H1 (cell line): ENCODE data around the gene TP53. TPM values are rescaled to one million over a fixed set of nuclear protein-coding genes. Genes with fewer than 3 reads are reported as not detected.

ENCODE experiments used
- CTCF ChIA-PET: fragments of 300-600 bp; sonication (Branson Sonifier 250); formaldehyde crosslinking; loops from one replicate; lab custom pipeline; 2021; ENCODE audit not compliant: partially characterized antibody; lab: Charles Lee
- POLR2A ChIA-PET: fragments of 300-600 bp; sonication (Branson Sonifier 250); formaldehyde crosslinking; loops from one replicate; lab custom pipeline; 2021; ENCODE audit warnings: inconsistent platforms; ENCODE audit not compliant: partially characterized antibody; lab: Charles Lee
- DNase-seq, 2 experiments: peaks; one replicate each; pipeline versions ENCODE4 v3.0.0 to v3.0.0-alpha.2; 2010 to 2022; ENCODE audit warnings: low spot score in 2 of 2, low read depth in 1 of 2, mixed read lengths in 1 of 2
- FAIRE-seq: peaks from 2 replicates; lab custom pipeline; 2011; peaks lifted over from hg19 to GRCh38; lab: Jason Lieb, UNC
- H2AFZ ChIP-seq: 2 replicates; pipeline ENCODE4 v1.8.1; 2012; ENCODE audit warnings: low read length, inconsistent platforms
- H2AK5ac ChIP-seq: 2 replicates; pipeline ENCODE4 v1.6.1; 2013; ENCODE audit warnings: low read depth, low read length
- H2BK120ac ChIP-seq: replicated peaks from 2 replicates; pipeline ENCODE3; 2013; ENCODE audit warnings: low read depth, low read length, inconsistent platforms
- H2BK12ac ChIP-seq: 2 replicates; pipeline ENCODE4 v1.6.1; 2013; ENCODE audit warnings: low read depth, low read length
- H2BK15ac ChIP-seq: 2 replicates; pipeline ENCODE4 v1.6.1; 2013; ENCODE audit warnings: low read length
- H2BK20ac ChIP-seq: 2 replicates; pipeline ENCODE4 v1.6.1; 2013; ENCODE audit warnings: low read length
- H2BK5ac ChIP-seq: 2 replicates; pipeline ENCODE4 v1.6.1; 2013; ENCODE audit warnings: low read depth, low read length
- H3K14ac ChIP-seq: 2 replicates; pipeline ENCODE4 v1.6.1; 2013; ENCODE audit warnings: inconsistent platforms; ENCODE audit not compliant: insufficient read length
- H3K18ac ChIP-seq: 2 replicates; pipeline ENCODE4 v1.6.1; 2013; ENCODE audit warnings: low read length; ENCODE audit errors: extremely low read depth
- H3K23ac ChIP-seq: 2 replicates; pipeline ENCODE4 v1.6.1; 2013; ENCODE audit warnings: inconsistent platforms; ENCODE audit not compliant: insufficient read length
- H3K23me2 ChIP-seq: 2 replicates; pipeline ENCODE4 v1.6.1; 2013; ENCODE audit warnings: low read depth, low read length
- H3K27ac ChIP-seq: 2 replicates; pipeline ENCODE4 v1.6.1; 2011; ENCODE audit warnings: low read depth, low read length, inconsistent platforms
- H3K27me3 ChIP-seq, 4 experiments: replicated peaks in 1 of 4; 1 replicate in 1 of 4; 2 replicates in 3 of 4; pipeline versions ENCODE4 v1.6.1 to v1.8.1; 2011 to 2013; ENCODE audit warnings: low read length in 3 of 4, mild to moderate bottlenecking in 3 of 4, inconsistent platforms in 2 of 4, mixed read lengths in 2 of 4, moderate library complexity in 1 of 4; ENCODE audit not compliant: control insufficient read depth in 3 of 4, insufficient read depth in 3 of 4; ENCODE audit errors: extremely low read depth in 1 of 4
- H3K36me3 ChIP-seq, 4 experiments: 2 replicates each; pipeline versions ENCODE4 v1.6.1 to v1.8.1; 2011 to 2013; ENCODE audit warnings: mild to moderate bottlenecking in 4 of 4, low read length in 3 of 4, moderate library complexity in 2 of 4, control low read depth in 1 of 4, inconsistent platforms in 1 of 4; ENCODE audit not compliant: insufficient read depth in 4 of 4, control insufficient read depth in 2 of 4
- H3K4ac ChIP-seq: replicated peaks from 2 replicates; pipeline ENCODE3; 2013; ENCODE audit warnings: low read length, low read depth, mixed read lengths, inconsistent platforms; ENCODE audit not compliant: insufficient read length
- H3K4me1 ChIP-seq, 4 experiments: replicated peaks in 1 of 4; 1 replicate in 1 of 4; 2 replicates in 3 of 4; pipeline versions ENCODE4 v1.6.1 to v1.8.1; 2011 to 2013; ENCODE audit warnings: low read length in 3 of 4, inconsistent platforms in 2 of 4, mixed read lengths in 1 of 4; ENCODE audit not compliant: insufficient read depth in 4 of 4, control insufficient read depth in 3 of 4
- H3K4me2 ChIP-seq, 2 experiments: 2 replicates each; pipeline versions ENCODE4 v1.6.1 to v1.8.1; 2011 to 2013; ENCODE audit warnings: low read depth in 2 of 2, low read length in 2 of 2, control low read depth in 1 of 2, inconsistent platforms in 1 of 2, mild to moderate bottlenecking in 1 of 2; ENCODE audit not compliant: insufficient read depth in 1 of 2
- H3K4me3 ChIP-seq, 4 experiments: fragments of 200-600, 300-600 bp in 1 of 4; sonication (generic), shearing (Covaris generic), sonication (Bioruptor Twin) in 1 of 4; 2 replicates each; pipeline versions ENCODE4 v1.5.1 to v1.8.1; 2011 to 2016; ENCODE audit warnings: low read length in 4 of 4, low read depth in 3 of 4, control low read depth in 2 of 4, inconsistent platforms in 2 of 4, mild to moderate bottlenecking in 2 of 4, mixed read lengths in 1 of 4, moderate library complexity in 1 of 4; ENCODE audit not compliant: insufficient read depth in 2 of 4; ENCODE audit errors: extremely low read depth in 1 of 4
- H3K56ac ChIP-seq: replicated peaks from 2 replicates; pipeline ENCODE3; 2013; ENCODE audit warnings: low read depth, mild to moderate bottlenecking, mixed read lengths, low read length, inconsistent platforms; ENCODE audit not compliant: insufficient read length
- H3K79me1 ChIP-seq: 2 replicates; pipeline ENCODE4 v1.6.1; 2013; ENCODE audit warnings: low read depth, low read length, control low read depth
- H3K79me2 ChIP-seq, 2 experiments: 2 replicates each; pipeline versions ENCODE4 v1.6.1 to v1.8.1; 2012 to 2013; ENCODE audit warnings: low read length in 2 of 2, mild to moderate bottlenecking in 2 of 2, inconsistent platforms in 1 of 2; ENCODE audit not compliant: insufficient read depth in 2 of 2, control insufficient read depth in 1 of 2
- H3K9ac ChIP-seq, 4 experiments: replicated peaks in 1 of 4; 1 replicate in 1 of 4; 2 replicates in 3 of 4; pipeline versions ENCODE4 v1.6.1 to v1.8.1; 2011 to 2013; ENCODE audit warnings: low read depth in 3 of 4, low read length in 3 of 4, control low read depth in 2 of 4, mild to moderate bottlenecking in 2 of 4, moderate library complexity in 2 of 4, inconsistent platforms in 1 of 4; ENCODE audit errors: extremely low read depth in 1 of 4
- H3K9me3 ChIP-seq, 2 experiments: 2 replicates each; pipeline versions ENCODE4 v1.6.1 to v1.8.1; 2012 to 2013; ENCODE audit warnings: mild to moderate bottlenecking in 2 of 2, moderate library complexity in 2 of 2, control low read depth in 1 of 2, inconsistent platforms in 1 of 2, low read depth in 1 of 2, low read length in 1 of 2, mixed read lengths in 1 of 2; ENCODE audit not compliant: insufficient read depth in 2 of 2
- H4K20me1 ChIP-seq, 2 experiments: replicated peaks in 1 of 2; 2 replicates each; pipeline versions ENCODE3 to v1.8.1; 2011 to 2013; ENCODE audit warnings: inconsistent platforms in 2 of 2, low read length in 2 of 2, mild to moderate bottlenecking in 1 of 2; ENCODE audit not compliant: insufficient read depth in 2 of 2, control insufficient read depth in 1 of 2
- H4K5ac ChIP-seq: 2 replicates; pipeline ENCODE4 v1.6.1; 2013; ENCODE audit warnings: low read length, low read depth, mixed read lengths, inconsistent platforms; ENCODE audit not compliant: insufficient read length
- H4K8ac ChIP-seq: 2 replicates; pipeline ENCODE4 v1.8.0; 2013; ENCODE audit warnings: mild to moderate bottlenecking, moderate library complexity, low read length, inconsistent platforms; ENCODE audit not compliant: insufficient read depth; ENCODE audit errors: extremely low read depth
- H4K91ac ChIP-seq: replicated peaks from 2 replicates; pipeline ENCODE3; 2013; ENCODE audit warnings: low read length, mixed read lengths, inconsistent platforms; ENCODE audit not compliant: insufficient read length
- KDM4A ChIP-seq: IDR thresholded peaks from one replicate; pipeline ENCODE4 v1.7.1; 2012; ENCODE audit warnings: low read depth, mild to moderate bottlenecking, moderate library complexity, low read length, inconsistent platforms; ENCODE audit not compliant: severe bottlenecking
- PHF8 ChIP-seq: fragments of 200-600 bp; sonication (generic); conservative IDR thresholded peaks from 2 replicates; pipeline ENCODE4 v1.7.1; 2012; ENCODE audit warnings: low read depth, mild to moderate bottlenecking, inconsistent platforms, low read length, moderate library complexity
- RAD21 ChIP-seq, 2 experiments: IDR thresholded peaks in 1 of 2; conservative IDR thresholded peaks in 1 of 2; 2 replicates each; pipeline ENCODE4 v1.6.1; 2011; ENCODE audit warnings: low read depth in 2 of 2, low read length in 2 of 2, improper control_type of control experiment in 1 of 2, inconsistent platforms in 1 of 2, mild to moderate bottlenecking in 1 of 2, moderate library complexity in 1 of 2
- RNF2 ChIP-seq: fragments of 200-900, 300-1000 bp; sonication (generic); IDR thresholded peaks from 2 replicates; pipeline ENCODE4 v1.7.1; 2016; ENCODE audit warnings: borderline replicate concordance, low read depth, mild to moderate bottlenecking, antibody characterized with exemption, low read length; ENCODE audit not compliant: poor library complexity, severe bottlenecking; ENCODE audit errors: missing control alignments
- WGBS, 2 experiments: shearing (Covaris generic) in 1 of 2; methylation state at CpG; one replicate each; pipeline versions ENCODE4 v1.1.6 to v1.1.7; 2013 to 2015; ENCODE audit warnings: low lambda C conversion rate in 2 of 2, mixed read lengths in 2 of 2, inconsistent platforms in 1 of 2, low coverage in 1 of 2, missing lambda C conversion rate in 1 of 2; ENCODE audit not compliant: insufficient replicate concordance in 2 of 2, insufficient coverage in 1 of 2, insufficient read length in 1 of 2; ENCODE audit errors: extremely low coverage in 1 of 2, missing lambda C conversion rate in 1 of 2; 5-methylcytosine and 5-hydroxymethylcytosine counted together
- polyA plus RNA-seq, 7 experiments: library from polyadenylated mRNA; depleted of rRNA in 3 of 7; stranded (reverse) in 5 of 7; unstranded in 2 of 7; fragments of >200 nt in 5 of 7; fragments of 200-250 nt in 2 of 7; gene quantifications; 1 replicate in 5 of 7; 2 replicates in 1 of 7; 4 replicates in 1 of 7; pipeline versions ENCODE4 v1.2.1 to v1.2.3, GENCODE V29; 2011 to 2013; ENCODE audit warnings: missing spikeins in 2 of 7, mixed read lengths in 2 of 7
- total RNA-seq: library from RNA; stranded (reverse); fragmentation: NEBNext Ultra II Directional; extraction: Animal tissue kit (Norgen Biotek cat#: 25700); gene quantifications from 2 replicates; pipeline ENCODE4 v1.2.1, GENCODE V29; 2021

The TP53 gene
- total and polyA plus RNA-seq, 2 of the 8 experiments (the other 6 are each of a cell fraction or from before 2014, with no cell fraction given): 143 to 198 TPM

DNA sequence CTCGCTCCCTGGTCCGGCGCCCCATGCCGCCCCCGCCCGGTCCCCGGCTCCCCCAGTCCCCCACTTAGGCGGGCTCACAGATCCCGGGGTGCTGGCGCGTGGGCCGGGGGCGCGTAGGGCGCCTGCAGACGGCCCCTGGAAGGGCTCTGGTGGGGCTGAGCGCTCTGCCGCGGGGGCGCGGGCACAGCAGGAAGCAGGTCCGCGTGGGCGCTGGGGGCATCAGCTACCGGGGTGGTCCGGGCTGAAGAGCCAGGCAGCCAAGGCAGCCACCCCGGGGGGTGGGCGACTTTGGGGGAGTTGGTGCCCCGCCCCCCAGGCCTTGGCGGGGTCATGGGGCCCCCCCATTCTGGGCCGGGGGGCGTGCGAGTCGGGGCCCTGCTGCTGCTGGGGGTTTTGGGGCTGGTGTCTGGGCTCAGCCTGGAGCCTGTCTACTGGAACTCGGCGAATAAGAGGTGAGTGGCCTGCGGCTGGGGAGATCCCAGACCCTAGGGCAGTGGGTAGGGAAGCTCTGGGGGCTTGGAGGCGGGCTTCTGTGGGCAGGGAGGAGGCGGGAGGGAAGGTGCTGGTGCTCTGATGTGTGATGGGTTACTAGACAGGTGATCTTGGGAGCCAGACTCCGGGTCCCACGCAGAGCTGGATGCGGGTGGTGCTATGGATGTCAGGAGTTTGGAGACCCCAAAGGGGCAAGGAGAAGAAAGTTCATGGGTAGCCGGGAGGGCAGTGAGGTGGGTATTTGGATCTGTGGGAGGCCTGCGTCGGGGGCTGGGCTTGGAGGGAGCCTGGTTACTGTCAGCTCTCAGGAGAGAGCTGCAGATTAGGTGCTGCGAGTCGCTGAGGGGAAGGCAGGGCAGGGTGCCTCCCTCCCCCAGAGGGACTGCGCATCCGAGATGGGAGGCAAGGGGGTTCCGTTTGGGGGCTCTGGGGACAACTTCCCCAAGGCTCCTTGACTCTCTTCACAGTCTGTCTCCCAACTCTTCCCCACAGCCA, 18.3 kb upstream of the TP53 start:
- no peak overlapping the region for H4K91ac ChIP-seq
- H3K9me3 ChIP-seq: no peaks in the 10 kb centered on the region
- FAIRE-seq (no peak), DNase-seq (no peak)
- peaks cover 19% of the 10 kb centered on the region; the same call in 1 of the 2 replicates for H3K23me2 ChIP-seq
- H4K20me1 ChIP-seq: peaks cover 2 to 7% of the 10 kb centered on the region in 2 experiments
- no peak overlapping the region for H2BK120ac ChIP-seq
- no peak overlapping the region for H2BK12ac ChIP-seq
- ChIA-PET CTCF (interaction anchor here (0.7 to 9.2 kb wide), 12 partner anchors 11 to 567 kb away, joined by 3 to 85 read pairs (median 3); partner anchors contain the start of genes DNAH2, SAT2, TP53 and WRAP53), POLR2A (interaction anchor here (0.7 to 11.4 kb wide), 14 partner anchors 8 to 143 kb away, joined by 3 to 186 read pairs (median 8); partner anchors contain the start of genes ATP1B2, DNAH2, SAT2 and SOX15)
- TF ChIP-seq KDM4A (peak; percentile 47), PHF8 (peak; percentile 53; the same call in 1 of the 2 replicates), RAD21 (IDR thresholded peaks at IDR 0.05 in 1 of 2, conservative IDR thresholded peaks at IDR 0.05 in 1 of 2; ENCODE audit: low read depth in 2 of 2, low read length in 2 of 2) (no peak), RNF2 (peak; percentile 19)
- peak overlapping the region; percentile 82 to 90 for H3K4me2 ChIP-seq
- WGBS, 2 experiments: 5% methylated on average over 30 of the region's 50 CpGs; no CpG with 5 or more reads in 1 of the 2 experiments
- H3K79me2 ChIP-seq: no peaks in the 10 kb centered on the region
- H3K18ac ChIP-seq: no peak overlapping the region; the same call in 1 of the 2 replicates
- no peak overlapping the region for H3K4ac ChIP-seq
- no peak overlapping the region for H4K5ac ChIP-seq
- H2AFZ ChIP-seq: no peak overlapping the region
- H3K27me3 ChIP-seq: peaks cover 0 to 3% (median 1%) of the 10 kb centered on the region in 4 experiments; a peak in 2 of 7 replicates
- no peak overlapping the region for H3K23ac ChIP-seq
- H2BK15ac ChIP-seq: no peak overlapping the region
- peak overlapping the region; percentile 16; the same call in 1 of the 2 replicates for H2BK5ac ChIP-seq
- H3K4me3 ChIP-seq: peak overlapping the region; percentile 56 to 86 (median 66)
- peaks cover 2 to 19% (median 16%) of the 10 kb centered on the region in 4 experiments for H3K4me1 ChIP-seq
- no peak overlapping the region for H2AK5ac ChIP-seq
- no peaks in the 10 kb centered on the region; the same call in 1 of the 2 replicates for H3K79me1 ChIP-seq
- peak overlapping the region in 2 of 4 experiments; percentile 5 to 58; a peak in 2 of 7 replicates for H3K9ac ChIP-seq
- peaks cover 0 to 5% (median 2%) of the 10 kb centered on the region in 4 experiments; a peak in 3 of 8 replicates for H3K36me3 ChIP-seq
- peak overlapping the region; percentile 66 for H4K8ac ChIP-seq
- H3K27ac ChIP-seq: no peak overlapping the region
- no peak overlapping the region for H2BK20ac ChIP-seq
- H3K56ac ChIP-seq: no peak overlapping the region
- H3K14ac ChIP-seq: no peak overlapping the region
